Tibial nerve (tissue), 3 donors: ENCODE data around the gene FBXW11.

Experiments used
- POLR2A ChIP-seq, 2 donors: fragments of 450-650 bp; IDR thresholded peaks; one replicate each; pipeline ENCODE4 v1.6.1; 2017; ENCODE audit warnings: antibody characterized with exemption in 2 of 2, mild to moderate bottlenecking in 2 of 2, moderate library complexity in 2 of 2
- TF ChIP-seq, protein P1 (sequence below), 5 experiments: fragments of 200-600 bp in 3 of 5; fragments of 450-650 bp in 2 of 5; sonication (generic) in 3 of 5; IDR thresholded peaks; one replicate each; pipeline ENCODE4 v1.5.1; 2016 to 2019; ENCODE audit warnings: antibody characterized with exemption in 5 of 5, mild to moderate bottlenecking in 3 of 5, moderate library complexity in 2 of 5

DNA sequence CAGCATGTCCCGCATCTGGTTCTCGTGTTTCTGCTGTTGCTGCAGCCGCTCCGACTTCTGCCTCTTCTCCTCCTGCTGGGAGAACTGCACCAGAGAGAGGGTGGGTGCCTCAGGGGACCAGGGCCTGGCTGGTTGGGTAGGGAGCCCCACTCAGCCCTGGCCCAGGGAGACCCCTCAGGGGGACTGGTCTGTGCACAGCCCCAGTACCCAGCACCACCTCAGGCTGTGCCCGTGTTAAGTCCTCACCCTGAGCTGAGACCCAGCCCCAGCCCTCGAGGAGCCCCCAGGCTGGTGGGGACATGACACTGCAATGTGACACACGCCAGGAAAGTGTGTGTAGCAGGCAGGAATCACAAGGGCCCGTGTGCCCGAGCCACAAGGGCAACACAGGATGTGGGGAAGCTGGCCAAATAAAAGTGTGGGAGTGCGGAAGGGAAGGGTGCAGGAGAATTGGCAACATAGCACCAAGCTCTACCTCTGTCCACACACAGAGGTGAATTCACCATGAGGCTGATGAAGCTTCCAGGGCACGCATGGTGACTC lies 48.2 kb upstream of the FBXW11 start:
- TF ChIP-seq, protein P1, sequence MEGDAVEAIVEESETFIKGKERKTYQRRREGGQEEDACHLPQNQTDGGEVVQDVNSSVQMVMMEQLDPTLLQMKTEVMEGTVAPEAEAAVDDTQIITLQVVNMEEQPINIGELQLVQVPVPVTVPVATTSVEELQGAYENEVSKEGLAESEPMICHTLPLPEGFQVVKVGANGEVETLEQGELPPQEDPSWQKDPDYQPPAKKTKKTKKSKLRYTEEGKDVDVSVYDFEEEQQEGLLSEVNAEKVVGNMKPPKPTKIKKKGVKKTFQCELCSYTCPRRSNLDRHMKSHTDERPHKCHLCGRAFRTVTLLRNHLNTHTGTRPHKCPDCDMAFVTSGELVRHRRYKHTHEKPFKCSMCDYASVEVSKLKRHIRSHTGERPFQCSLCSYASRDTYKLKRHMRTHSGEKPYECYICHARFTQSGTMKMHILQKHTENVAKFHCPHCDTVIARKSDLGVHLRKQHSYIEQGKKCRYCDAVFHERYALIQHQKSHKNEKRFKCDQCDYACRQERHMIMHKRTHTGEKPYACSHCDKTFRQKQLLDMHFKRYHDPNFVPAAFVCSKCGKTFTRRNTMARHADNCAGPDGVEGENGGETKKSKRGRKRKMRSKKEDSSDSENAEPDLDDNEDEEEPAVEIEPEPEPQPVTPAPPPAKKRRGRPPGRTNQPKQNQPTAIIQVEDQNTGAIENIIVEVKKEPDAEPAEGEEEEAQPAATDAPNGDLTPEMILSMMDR (IDR thresholded peaks at IDR 0.05): no peak
- no peak for TF ChIP-seq POLR2A (IDR thresholded peaks at IDR 0.05)
